Measurements from ENCODE around the gene ZXDC.

Gene ZXDC

GRCh38 chr3:126474498-126475412 lies 936 bp downstream of the ZXDC start:
- Histone ChIP-seq H3K36me3 (ENCODE audit: insufficient read depth, low read length) (peaks cover 19% of the 10 kb centered on the region), H3K9ac (ENCODE audit: low read depth, low read length, poor library complexity, severe bottlenecking) (peak overlapping the region; percentile 90), H3K4me3 (ENCODE audit: low read length, poor library complexity, severe bottlenecking) (peak overlapping the region; percentile 81), H3K79me2 (ENCODE audit: insufficient read depth, low read length) (peaks cover 54% of the 10 kb centered on the region), H3K4me2 (ENCODE audit: low read depth, low read length, poor library complexity, severe bottlenecking) (peak overlapping the region; percentile 94), H3K9me2 (replicated peaks; ENCODE audit: low read depth, low read length) (no peaks in the 10 kb centered on the region), H3F3A (ENCODE audit: low read depth) (peaks cover 4% of the 10 kb centered on the region; the same call in 1 of the 2 replicates), H2AFZ (ENCODE audit: low read length) (no peak overlapping the region), H3K27me3 (ENCODE audit: insufficient read depth, low read length, poor library complexity, severe bottlenecking) (no peaks in the 10 kb centered on the region), H4K20me1 (ENCODE audit: insufficient read depth, low read length, poor library complexity, severe bottlenecking) (peaks cover 52% of the 10 kb centered on the region), H3K4me1 (ENCODE audit: insufficient read depth, low read length, poor library complexity, severe bottlenecking) (peaks cover 45% of the 10 kb centered on the region), H3K9me3 (ENCODE audit: insufficient read depth, low read depth, low read length) (no peaks in the 10 kb centered on the region)
- TF ChIP-seq, protein P1, sequence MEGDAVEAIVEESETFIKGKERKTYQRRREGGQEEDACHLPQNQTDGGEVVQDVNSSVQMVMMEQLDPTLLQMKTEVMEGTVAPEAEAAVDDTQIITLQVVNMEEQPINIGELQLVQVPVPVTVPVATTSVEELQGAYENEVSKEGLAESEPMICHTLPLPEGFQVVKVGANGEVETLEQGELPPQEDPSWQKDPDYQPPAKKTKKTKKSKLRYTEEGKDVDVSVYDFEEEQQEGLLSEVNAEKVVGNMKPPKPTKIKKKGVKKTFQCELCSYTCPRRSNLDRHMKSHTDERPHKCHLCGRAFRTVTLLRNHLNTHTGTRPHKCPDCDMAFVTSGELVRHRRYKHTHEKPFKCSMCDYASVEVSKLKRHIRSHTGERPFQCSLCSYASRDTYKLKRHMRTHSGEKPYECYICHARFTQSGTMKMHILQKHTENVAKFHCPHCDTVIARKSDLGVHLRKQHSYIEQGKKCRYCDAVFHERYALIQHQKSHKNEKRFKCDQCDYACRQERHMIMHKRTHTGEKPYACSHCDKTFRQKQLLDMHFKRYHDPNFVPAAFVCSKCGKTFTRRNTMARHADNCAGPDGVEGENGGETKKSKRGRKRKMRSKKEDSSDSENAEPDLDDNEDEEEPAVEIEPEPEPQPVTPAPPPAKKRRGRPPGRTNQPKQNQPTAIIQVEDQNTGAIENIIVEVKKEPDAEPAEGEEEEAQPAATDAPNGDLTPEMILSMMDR (conservative IDR thresholded peaks at IDR 0.05; ENCODE audit: low read length): no peak; the same call in 1 of the 2 replicates
- TF ChIP-seq EZH2phosphoT487 (IDR thresholded peaks at IDR 0.05; ENCODE audit: borderline replicate concordance): no peak

DNA sequence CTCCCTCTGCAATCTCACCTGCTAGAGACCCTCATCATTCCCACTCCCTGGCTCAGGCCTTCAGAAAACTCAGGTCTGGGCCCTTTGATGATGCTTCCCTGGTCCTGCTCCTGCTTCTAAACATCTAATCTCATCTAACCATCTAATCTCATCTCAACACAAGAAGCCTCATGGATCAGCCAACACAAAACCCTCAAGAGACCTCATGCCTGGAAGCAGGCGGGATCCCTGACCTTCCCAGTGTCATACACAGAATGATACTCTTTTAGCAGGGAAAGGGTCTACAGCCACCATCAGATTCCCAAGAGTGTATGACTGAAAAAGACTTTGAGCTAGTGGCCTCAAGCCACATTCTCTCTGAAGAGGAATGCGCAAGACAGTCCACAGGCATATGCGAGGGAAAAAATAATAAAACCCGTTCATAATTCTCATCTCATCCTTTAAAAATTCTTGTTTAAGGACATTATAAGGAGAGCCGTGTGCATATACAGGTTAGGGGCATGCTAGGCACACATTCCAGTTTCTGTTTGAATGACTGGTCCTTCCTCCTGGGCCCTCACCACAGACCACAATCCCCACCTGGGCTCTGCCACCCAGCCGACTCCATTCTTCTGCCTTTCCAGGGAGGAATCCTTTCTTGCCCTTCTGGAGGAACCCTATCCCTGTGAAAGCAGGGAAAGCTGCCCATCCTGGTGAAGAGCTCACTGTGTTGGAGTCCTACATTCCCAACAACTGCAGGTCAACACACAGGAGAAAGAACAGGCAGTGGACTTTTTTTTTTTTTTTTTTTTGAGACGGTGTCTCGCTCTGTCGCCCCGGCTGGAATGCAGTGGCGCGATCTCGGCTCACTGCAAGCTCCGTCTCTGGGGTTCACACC lies 2.2 kb downstream of the ZXDC start:
- H3K79me2 ChIP-seq (ENCODE audit: insufficient read depth, low read length): peaks cover 66% of the 10 kb centered on the region
- H3K4me2 ChIP-seq (ENCODE audit: low read depth, low read length, poor library complexity, severe bottlenecking): peak overlapping the region; percentile 94
- H3K27me3 ChIP-seq (ENCODE audit: insufficient read depth, low read length, poor library complexity, severe bottlenecking): no peaks in the 10 kb centered on the region
- TF ChIP-seq, protein P1 (conservative IDR thresholded peaks at IDR 0.05; ENCODE audit: low read length): no peak
- TF ChIP-seq EZH2phosphoT487 (IDR thresholded peaks at IDR 0.05; ENCODE audit: borderline replicate concordance): no peak
- peaks cover 31% of the 10 kb centered on the region for H3K36me3 ChIP-seq (ENCODE audit: insufficient read depth, low read length)
- peaks cover 64% of the 10 kb centered on the region for H4K20me1 ChIP-seq (ENCODE audit: insufficient read depth, low read length, poor library complexity, severe bottlenecking)
- H3K9ac ChIP-seq (ENCODE audit: low read depth, low read length, poor library complexity, severe bottlenecking): peak overlapping the region; percentile 90
- H2AFZ ChIP-seq (ENCODE audit: low read length): no peak overlapping the region
- no peaks in the 10 kb centered on the region for H3K9me2 ChIP-seq (replicated peaks; ENCODE audit: low read depth, low read length)
- H3K9me3 ChIP-seq (ENCODE audit: insufficient read depth, low read depth, low read length): no peaks in the 10 kb centered on the region
- H3K4me1 ChIP-seq (ENCODE audit: insufficient read depth, low read length, poor library complexity, severe bottlenecking): peaks cover 57% of the 10 kb centered on the region
- peak overlapping the region; percentile 81 for H3K4me3 ChIP-seq (ENCODE audit: low read length, poor library complexity, severe bottlenecking)
- peaks cover 4% of the 10 kb centered on the region; the same call in 1 of the 2 replicates for H3F3A ChIP-seq (ENCODE audit: low read depth)

- peaks cover 77% of the 10 kb centered on the region for H3K79me2 ChIP-seq (ENCODE audit: insufficient read depth, low read length)
- H3K36me3 ChIP-seq (ENCODE audit: insufficient read depth, low read length): peaks cover 42% of the 10 kb centered on the region
- TF ChIP-seq EZH2phosphoT487 (IDR thresholded peaks at IDR 0.05; ENCODE audit: borderline replicate concordance): no peak
- TF ChIP-seq, protein P1 (conservative IDR thresholded peaks at IDR 0.05; ENCODE audit: low read length): peak; percentile 33
- no peaks in the 10 kb centered on the region for H3K9me2 ChIP-seq (replicated peaks; ENCODE audit: low read depth, low read length)
- H3K27me3 ChIP-seq (ENCODE audit: insufficient read depth, low read length, poor library complexity, severe bottlenecking): no peaks in the 10 kb centered on the region
- H4K20me1 ChIP-seq (ENCODE audit: insufficient read depth, low read length, poor library complexity, severe bottlenecking): peaks cover 75% of the 10 kb centered on the region
- H3K9me3 ChIP-seq (ENCODE audit: insufficient read depth, low read depth, low read length): no peaks in the 10 kb centered on the region
- peaks cover 66% of the 10 kb centered on the region for H3K4me1 ChIP-seq (ENCODE audit: insufficient read depth, low read length, poor library complexity, severe bottlenecking)
- peak overlapping the region; percentile 94 for H3K4me2 ChIP-seq (ENCODE audit: low read depth, low read length, poor library complexity, severe bottlenecking)
- H2AFZ ChIP-seq (ENCODE audit: low read length): no peak overlapping the region
- H3K4me3 ChIP-seq (ENCODE audit: low read length, poor library complexity, severe bottlenecking): peak overlapping the region; percentile 81
- H3K9ac ChIP-seq (ENCODE audit: low read depth, low read length, poor library complexity, severe bottlenecking): peak overlapping the region; percentile 90
- H3F3A ChIP-seq (ENCODE audit: low read depth): peaks cover 1% of the 10 kb centered on the region; the same call in 1 of the 2 replicates
Measured at GRCh38 chr3:126472277-126473006, 3.2 kb downstream of the ZXDC start.

Data from Loucy (cell line).